ENCODE data around the gene GBX2. TPM values are rescaled to one million over a fixed set of nuclear protein-coding genes. Genes with fewer than 3 reads are reported as not detected.

GBX2 gene
- total RNA-seq, 2 donors from 2014 or later: not detected

GRCh38 chr2:236119003-236119402 lies 49.2 kb downstream of the GBX2 start:
- H3K27ac Mint-ChIP-seq: no peak overlapping the region
- H3K36me3 Mint-ChIP-seq: no peaks in the 10 kb centered on the region
- ATAC-seq (no peak), DNase-seq (ENCODE audit: low spot score in 2 of 2) (no peak)
- no peaks in the 10 kb centered on the region for H3K9me3 Mint-ChIP-seq

GRCh38 chr2:236117861-236118269 lies 50.3 kb downstream of the GBX2 start:
- ATAC-seq: no peak

GRCh38 chr2:236117401-236117800 lies 50.8 kb downstream of the GBX2 start:
- Mint-ChIP-seq H3K9me3 (no peaks in the 10 kb centered on the region), H3K27ac (no peak overlapping the region), H3K36me3 (no peaks in the 10 kb centered on the region)
- DNase-seq (ENCODE audit: low spot score in 2 of 2): no peak
- ATAC-seq: no peak

More at GRCh38 chr2:236117861-236118269, 50.3 kb downstream of the GBX2 start:
- no peaks in the 10 kb centered on the region for H3K9me3 Mint-ChIP-seq
- H3K27ac Mint-ChIP-seq: no peak overlapping the region
- DNase-seq (ENCODE audit: low spot score in 2 of 2): no peak
- H3K36me3 Mint-ChIP-seq: no peaks in the 10 kb centered on the region

Other genes starting within 250 kb of the GBX2 start
- not detected for gene ASB18, start 96.0 kb upstream of the GBX2 start, total RNA-seq